ENCODE data around the gene PSMA6.
"Not testable (repeated sequence)": the region's sequence is repeated elsewhere in the genome, so short reads cannot be mapped to it uniquely, and the experiment has no call there.

The PSMA6 gene

DNA sequence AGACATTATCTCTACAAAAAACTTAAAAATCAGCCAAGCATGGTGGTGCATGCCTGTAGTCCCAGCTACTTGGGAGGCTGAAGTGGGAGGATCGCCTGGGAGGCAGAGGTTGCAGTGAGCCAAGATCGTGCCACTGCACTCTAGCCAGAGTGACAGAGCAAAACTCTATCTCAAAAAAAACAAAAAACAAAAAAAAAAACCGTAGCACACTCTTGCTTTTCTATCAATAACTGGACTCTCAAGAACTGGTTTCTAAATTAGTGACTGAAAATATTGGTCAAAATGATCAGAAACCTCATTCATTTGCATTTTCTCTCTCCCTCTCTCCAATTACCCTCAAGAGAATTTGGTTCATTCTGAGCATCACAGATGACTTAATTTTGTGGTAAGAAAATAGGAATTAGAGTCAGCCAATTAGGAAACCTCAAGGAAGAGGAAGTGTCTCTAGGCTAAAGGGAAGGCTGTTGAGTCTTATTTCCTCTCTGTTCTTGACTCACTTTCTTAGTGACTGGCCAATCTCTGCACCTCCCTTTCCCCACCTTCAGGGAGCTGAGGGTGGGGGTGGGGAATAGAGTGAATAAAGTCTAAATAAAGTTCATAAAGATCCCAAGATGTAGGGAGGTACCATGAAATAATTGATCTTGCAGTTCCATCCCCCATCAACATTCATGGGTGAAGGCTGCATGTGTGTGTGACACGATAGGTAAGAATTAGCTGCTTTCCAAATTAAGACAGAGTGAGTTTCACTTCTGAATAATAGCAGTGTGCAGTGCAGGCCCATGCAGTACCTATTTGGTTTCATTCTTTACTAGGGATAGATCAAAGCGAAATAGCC lies 6.8 kb upstream of the PSMA6 start:
- no peak for DNase-seq (ENCODE audit: low read depth)

DNA sequence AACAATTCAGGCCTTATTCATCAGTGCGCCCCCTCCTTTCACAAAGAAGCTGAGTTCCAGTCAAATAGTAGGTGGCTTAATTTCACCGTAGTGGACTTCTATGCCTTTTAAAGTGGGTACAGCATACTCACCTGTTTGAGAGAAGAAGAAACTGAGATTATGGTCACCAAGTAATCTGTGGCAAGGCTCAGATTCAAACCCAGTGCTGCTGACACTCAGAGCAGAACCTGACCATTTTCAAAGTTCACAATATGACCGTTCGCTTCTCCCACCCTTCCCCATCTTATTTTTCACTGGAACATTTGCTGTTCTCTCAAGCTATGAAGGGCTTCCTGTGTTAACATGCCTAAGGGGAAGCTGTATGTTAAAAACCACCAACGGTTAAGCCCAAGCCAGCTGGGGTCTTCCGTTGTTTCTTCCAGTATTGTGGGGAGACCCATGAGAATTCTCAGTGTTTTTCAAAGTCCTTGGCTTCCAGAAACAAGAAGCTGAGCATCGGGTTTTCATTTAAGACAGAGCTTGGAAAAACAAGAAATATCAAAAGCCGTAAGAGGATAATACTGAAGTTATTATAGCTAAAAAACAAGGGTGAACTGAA lies 6.1 kb upstream of the PSMA6 start:
- no peak for DNase-seq (ENCODE audit: low read depth)

DNA sequence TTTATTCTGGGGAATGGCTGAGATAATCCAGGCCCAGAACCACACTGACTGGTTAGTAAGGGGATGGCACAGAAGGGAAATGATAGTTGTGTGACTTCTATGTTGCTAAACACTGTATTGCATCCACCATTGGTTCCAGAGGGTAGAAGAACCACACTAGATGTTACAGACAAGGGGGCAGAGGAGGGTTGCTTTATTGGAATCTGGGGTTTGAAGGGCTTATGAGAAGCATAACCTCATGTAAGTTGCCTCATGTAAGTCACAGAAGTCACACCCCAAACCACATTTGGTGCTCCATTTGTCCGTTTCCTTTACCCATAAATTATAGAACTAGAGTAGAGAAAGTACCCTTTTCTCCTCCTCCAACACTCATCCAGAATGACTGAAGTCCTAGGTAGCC lies 5.5 kb upstream of the PSMA6 start:
- DNase-seq (ENCODE audit: low read depth): no peak

DNA sequence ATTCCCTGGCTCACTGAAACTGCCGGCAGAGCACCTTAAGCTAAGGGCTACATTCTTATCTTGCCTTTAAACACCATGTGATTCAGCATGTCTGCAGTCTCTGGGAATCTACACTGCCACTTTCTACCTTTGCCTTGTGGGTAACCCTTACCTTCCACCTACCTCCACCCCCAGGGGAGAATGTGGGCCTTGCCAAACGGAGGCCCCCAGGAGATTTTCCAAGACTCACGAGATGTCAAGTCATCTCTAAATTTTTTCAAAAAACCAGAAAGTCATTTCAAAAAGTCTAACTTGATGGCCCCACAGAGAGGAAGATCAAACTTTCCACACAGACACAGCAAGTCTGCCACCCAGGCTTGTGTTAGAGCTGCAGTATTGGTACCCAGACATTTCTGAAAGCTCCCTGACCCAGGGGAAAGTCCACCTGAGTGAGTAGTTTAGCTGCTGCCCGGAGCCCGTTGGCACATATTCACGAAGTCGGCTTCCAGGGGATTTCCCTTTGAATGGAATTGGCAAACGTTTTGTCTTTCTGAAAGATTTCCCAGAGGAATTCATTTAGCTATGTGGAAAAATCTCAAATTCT lies 4.7 kb upstream of the PSMA6 start:
- DNase-seq (ENCODE audit: low read depth): no peak

DNA sequence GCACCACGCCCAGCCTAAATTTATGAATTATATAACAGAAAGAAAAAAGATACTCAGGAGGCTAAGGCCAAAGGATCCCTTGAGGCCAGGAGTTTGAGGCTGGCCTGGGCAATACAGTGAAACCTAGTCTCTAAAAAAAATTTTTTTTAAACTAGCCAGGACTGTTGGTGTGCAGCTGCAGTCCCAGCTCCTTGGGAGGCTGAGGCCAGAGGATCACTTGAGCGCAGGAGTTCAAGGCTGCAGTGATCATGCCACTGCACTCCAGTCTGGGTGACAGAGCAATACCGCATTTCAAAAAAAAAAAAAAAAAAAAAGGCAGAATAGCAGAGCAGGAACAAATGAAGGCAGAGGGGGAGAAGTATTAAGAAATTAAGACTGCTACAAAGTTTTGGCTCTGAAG lies 2.6 kb upstream of the PSMA6 start:
- DNase-seq (ENCODE audit: low read depth): no peak

DNA sequence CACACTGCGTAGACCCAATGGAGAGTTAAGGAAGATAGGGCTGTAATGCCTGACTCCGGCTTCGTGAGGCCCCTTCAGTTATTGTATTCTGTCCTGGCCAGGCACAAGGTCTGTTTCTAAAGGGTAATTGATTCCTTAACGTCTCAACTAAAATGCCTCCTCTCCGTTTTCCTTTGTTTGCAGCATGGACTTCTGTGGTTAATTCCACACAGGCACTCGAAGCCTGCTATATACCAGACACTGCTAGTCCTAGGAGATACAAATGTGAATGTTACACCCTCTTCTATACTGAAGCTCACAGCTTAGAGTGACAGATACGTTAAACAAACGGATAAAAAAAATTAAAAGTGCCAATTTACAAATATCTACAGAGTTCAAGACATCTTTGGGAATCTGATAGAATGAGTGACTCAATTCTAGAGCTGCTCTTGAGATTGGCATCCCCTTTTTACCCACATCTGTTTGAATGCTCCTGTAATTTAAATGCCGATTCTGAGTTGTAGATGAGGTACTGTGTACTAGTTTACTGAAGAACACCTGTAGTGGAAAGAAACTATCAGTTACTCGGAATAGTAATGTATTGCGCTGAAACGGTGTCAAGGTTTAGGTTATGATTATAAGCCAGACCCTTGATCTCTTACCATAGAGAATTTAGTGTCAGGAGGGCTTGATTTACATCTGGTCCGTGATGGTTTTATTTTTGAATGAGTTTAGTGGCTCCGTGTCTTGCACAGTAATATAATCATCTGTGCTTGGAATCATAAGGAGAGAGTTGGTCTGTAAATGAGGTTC lies 784 bp downstream of the PSMA6 start:
- DNase-seq (ENCODE audit: low read depth): no peak

DNA sequence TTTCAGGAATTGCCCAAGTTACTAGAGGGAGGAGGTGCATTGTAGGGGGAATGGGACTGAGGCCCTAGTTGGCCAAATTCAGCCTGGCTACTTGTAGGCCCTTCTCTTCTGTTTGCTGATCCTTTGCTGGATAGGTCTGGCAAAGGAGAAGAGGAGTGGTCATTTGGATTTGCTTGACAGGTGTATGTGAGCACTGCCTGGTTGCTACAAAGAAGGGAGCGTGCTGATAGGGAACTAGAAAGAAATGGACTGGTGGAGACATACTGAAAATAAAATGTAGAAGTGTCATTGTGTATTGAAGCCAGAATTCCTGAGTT lies 3.6 kb downstream of the PSMA6 start:
- DNase-seq (ENCODE audit: low read depth): no peak

DNA sequence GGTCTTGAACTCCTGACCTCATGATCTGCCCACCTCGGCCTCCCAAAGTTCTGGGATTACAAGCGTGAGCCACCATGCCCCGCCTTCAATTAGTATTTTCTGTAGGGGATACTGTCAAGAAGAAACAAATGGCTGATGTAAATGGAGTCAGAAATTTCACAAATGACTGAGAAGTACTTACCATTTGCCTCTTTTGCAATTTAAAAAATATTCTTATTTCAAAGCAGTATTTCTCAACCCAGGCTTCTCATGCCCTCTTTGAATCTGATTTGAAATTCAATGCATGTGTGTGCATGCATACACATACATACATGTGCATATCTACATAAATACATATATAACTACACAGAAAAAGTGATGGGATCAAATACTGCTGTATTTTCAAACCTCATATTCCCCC lies 4.4 kb downstream of the PSMA6 start:
- DNase-seq (ENCODE audit: low read depth): no peak

DNA sequence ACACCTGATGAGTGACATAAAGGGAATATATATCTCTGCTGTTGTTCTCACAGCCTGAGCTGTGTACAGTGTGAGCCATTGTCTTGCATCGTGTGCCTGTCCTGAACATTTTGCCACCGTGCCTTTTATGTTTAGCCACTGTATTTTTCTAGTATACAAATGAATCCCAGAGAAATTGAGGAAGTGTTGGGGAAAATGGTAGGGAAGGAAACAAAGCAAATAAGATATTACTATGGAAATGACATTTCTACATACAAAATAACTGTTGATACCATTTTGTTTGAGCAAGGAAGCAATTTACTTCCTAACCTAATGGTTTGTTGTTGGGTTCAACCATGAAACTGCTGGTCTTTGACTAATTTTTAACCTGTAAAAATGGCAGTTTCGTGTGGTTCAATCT lies 5.5 kb downstream of the PSMA6 start:
- no peak for DNase-seq (ENCODE audit: low read depth)

DNA sequence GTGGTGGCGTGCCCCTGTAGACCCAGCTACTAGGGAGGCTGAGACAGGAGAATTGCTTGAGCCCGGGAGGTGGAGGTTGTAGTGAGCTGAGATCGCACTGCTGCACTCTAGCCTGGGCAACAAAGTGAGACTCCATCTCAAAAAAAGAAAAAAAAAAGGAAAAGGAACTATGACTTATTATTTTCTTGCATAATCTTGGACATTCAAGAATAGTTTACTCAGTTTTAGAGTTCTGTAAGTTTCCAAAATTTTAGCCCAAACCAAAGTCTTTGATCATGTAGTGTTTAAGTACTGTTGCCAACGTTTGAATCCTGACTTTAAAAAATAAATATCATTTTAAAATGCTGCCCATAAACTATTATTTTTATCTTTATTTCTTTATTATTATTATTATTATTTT lies 6.2 kb downstream of the PSMA6 start:
- no peak for DNase-seq (ENCODE audit: low read depth)

DNA sequence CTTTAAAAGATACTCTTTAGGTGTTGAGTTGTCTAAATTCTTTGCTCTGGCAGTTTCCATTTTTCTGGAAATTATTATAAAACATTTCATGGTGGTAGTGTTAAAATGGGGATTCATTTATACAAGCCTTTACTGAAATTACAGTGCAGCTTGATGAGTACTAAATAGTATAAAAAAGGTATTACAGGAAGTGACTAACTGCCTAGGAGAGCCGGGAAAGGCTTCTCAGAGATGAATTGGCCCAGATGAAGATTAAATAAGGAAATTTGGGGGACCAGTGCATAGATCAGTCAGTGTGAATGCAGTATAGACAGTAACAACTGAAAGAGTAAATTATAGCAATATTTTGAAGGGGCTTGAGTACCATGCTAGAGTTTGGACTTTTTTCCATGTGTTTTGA lies 7.5 kb downstream of the PSMA6 start:
- DNase-seq (ENCODE audit: low read depth): no peak

DNA sequence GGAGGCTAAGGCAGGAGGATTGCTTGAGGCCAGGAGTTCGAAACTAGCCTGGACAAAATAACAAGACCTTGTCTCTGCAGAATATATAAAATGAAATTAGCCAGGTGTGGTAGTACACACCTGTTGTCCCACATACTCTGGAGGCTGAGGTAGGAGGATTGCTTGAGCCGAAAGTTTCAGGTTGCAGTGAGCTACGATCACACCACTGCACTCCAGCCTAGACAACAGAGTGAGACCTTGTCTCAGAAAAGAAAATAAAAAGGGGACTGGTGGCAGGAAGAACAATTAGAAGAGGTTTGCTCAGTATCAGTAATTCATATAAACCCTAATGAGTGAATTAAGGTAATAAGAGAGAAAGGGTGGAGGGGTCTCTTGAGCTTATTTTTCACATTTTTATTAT lies 8.0 kb downstream of the PSMA6 start:
- DNase-seq (ENCODE audit: low read depth): no peak

DNA sequence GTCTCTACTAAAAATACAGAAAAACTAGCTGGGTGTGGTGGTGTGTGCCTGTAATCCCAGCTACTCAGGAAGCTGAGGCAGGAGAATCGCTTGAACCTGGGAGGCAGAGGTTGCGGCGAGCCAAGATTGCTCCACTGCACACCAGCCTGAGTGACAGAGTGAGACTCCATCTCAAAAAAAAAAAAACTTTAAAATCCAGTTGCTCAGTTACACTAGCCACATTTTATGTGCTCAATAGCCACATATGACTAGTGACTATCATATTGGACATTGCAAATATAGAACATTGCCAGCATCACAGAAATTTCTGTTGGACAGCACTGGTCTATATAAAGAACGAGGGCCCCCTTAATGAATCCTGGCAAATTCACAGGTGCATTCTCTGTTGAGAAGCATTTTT lies 9.2 kb downstream of the PSMA6 start:
- not testable (repeated sequence) for DNase-seq (ENCODE audit: low read depth)

DNA sequence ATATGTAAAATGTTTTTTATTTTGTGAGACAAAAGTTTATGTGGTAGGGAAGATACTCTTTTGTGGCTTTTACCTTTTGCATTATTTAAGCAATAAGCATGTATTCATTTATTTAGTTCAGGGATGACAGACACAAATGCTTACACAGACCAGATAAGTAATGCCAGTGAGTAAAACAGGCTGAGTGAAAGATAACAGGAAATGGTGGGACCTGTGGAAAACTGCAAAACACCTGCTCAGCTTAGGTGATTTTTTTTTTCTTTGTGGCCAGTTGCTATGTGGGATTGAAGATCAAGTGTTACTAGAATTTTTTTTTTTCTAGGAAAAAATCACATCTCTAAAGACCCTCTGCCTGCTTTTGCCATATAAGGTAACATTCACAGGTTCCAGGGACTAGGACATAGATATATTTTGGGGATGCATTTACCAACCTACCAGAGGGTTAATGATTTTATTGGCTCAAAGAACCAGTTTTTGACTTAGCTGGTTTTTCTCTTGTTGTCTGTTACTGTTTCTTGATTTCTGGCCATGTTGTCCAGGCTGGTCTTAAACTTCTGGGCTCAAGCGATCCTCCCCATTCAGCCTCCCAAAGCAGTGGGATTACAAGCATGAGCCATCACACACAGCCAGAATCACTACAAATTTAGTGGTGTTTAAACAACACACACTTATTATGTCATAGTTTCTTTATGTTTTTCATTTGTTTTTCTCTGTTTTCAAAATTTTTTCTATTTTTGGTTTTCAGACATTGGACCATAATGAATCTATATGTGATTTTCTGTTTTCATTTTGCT lies 9.8 kb downstream of the PSMA6 start:
- no peak for DNase-seq (ENCODE audit: low read depth)

DNA sequence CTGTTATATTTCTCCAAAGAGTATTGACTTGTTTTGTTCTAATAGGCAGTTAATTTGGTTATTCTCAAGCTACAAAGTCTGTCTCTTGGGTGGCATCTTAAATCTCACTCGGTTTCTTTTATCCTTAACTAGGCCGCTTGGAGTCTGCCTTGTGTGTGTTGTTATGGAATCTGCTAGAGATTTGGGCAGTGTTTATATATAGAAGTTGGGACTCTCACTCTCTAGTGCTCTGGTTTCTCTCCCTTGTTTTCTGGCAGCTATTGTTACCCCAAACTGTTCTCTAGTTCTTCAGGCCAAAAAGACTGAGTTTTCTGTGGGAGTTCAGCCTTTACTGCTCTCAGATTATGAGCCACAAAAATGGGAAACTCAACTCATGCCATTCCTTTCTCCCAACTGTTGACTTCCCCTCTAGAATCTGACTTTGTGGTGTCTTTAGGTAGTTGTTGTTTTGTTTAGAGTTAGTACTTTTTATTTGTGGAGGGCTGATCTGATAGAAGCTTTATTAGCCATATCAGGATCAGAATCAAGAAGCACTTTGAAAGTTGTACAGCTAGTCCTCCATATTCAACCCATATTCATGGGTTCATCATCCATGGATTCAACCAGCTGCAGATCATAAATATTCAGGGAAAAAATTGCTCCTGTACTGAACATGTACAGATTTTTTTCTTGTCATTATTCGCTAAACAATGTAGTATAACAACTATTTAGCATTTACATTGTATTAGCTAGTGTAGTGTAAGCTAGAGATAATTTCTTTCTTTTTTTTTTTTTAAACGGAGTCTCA lies 11.2 kb downstream of the PSMA6 start:
- DNase-seq (ENCODE audit: low read depth): no peak

DNA sequence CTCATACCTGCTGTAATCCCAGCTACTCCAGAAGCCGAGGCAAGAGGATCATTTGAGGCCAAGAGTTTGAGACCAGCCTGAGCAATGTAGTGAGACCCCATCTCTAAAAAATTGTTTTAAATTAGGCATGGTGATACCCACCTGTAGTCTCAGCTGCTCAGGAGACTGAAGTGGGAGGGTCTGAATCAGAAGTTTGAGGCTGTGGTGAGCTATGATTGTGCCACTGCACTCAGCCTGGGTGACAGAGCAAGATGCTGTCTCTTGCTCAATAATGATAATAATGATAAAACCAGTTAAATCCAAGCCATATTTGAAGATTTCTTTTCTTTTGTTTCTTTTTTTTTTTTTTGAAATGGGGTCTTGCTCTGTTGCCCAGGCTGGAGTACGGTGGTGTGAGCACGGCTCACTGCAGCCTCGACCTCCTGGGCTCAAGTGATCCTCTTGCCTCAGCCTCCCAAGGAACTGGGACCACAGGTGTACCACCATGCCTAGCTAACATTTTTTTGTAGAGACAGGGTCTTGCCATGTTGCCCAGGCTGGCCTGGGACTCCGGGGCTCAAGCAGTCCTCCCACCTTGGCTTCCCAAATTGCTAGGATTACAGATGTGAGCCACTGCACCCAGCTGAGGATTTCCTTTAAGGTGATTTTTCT lies 12.8 kb downstream of the PSMA6 start:
- DNase-seq (ENCODE audit: low read depth): no peak

DNA sequence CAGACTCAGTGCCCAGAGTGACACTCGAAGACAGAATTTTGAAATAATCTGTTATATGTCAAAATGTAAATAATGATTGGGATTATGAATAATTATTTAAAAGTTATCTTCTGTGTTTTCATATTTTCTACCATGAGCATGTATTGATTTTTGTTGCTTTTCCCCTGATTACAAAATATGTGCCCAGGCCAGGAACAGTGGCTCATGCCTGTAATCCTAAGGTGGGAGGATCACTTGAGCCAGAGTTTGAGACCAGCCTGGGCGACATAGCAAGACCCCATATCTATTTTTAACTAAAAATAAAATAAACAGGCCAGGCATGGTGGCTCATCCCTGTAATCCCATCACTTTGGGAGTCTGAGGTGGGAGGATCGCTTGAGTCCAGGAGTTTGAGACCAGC lies 13.5 kb downstream of the PSMA6 start:
- no peak for DNase-seq (ENCODE audit: low read depth)

DNA sequence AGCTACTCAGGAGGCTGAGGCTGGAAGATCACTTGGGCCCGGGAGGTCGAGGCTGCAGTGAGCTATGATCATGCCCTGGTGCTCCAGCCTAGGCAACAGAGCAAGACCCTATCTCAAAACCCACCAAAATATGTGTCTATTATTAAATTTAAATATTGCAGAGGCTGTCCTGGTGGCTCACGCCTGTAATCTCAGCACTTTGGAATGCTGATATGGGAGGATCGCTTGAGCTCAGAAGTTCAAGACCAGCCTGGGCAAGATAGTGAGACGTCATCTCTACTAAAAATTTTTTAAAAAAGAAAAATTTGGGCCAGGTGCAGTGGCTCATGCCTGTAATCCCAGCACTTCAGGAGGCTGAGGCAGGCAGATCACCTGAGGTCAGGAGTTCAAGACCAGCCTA lies 13.9 kb downstream of the PSMA6 start:
- no peak for DNase-seq (ENCODE audit: low read depth)

DNA sequence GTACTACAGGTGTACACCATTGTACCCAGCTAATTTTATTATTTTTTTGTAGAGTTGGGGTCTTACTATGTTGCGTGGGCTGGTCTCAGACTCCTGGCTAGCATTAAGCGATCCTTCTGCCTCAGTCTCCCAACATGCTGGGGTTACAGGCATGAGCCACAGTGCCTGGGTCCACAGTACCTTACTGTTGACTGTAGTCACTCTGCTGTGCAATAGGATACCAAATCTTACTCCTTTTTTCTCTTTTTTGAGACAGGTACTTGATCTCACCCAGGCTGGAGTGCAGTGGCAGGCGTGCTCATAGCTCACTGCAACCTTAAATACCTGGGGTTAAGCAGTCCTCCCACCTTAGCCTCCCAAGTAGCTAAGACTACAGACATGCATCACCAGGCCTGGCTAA lies 25.6 kb downstream of the PSMA6 start:
- DNase-seq (ENCODE audit: low read depth): no peak

DNA sequence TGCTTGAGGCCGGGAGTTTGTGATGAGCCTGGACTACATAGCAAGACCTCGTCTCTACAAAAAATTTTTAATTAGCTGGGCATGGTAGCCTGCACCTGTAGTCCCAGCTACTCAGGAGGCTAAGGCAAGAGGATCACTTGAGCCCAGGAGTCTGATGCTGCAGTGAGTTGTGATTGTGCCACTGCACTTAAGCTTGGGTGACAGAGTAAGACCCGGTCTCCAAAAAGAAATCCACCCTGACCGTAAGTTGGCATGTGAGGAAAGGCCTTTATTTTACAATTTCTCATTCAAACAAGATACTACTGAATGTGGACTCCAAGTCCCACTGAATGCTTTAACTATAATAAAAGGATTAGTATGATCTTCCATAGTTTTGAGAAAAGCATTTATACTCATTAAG lies 27.3 kb downstream of the PSMA6 start:
- no peak for DNase-seq (ENCODE audit: low read depth)

DNA sequence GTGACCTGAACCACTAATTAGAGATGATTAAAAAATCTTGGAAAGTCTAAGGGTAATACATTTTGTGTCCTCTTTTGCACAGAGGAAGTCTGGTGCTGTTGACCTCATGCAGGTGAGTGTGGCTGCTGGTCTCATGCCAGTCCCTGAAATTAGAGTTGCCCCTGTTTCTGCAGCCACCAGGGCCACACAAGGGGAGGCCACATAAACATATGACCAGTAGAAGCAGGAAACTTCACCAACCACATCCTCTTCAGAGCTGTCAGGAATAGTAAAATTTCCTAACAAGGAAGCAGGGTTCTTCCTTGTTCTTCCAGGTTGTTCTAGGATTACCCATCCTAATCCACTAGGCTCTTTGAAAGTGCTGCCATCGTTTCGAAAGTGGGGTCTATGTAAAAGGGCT lies 28.3 kb downstream of the PSMA6 start:
- no peak for DNase-seq (ENCODE audit: low read depth)
